GM12878 (cell line): ENCODE measurements around the gene MYLIP.

Source experiments
- CHD4 ChIP-seq: fragments of 200-600 bp; sonication (generic); IDR thresholded peaks from 2 replicates; pipeline ENCODE4 v1.6.1; 2016; ENCODE audit warnings: mild to moderate bottlenecking
- CTCF ChIP-seq, 3 experiments: IDR thresholded peaks in 2 of 3; conservative IDR thresholded peaks in 1 of 3; 2 replicates each; pipeline ENCODE4 v1.5.1; 2011; ENCODE audit warnings: low read depth in 3 of 3, low read length in 3 of 3, mild to moderate bottlenecking in 3 of 3, control low read depth in 2 of 3, moderate library complexity in 2 of 3, inconsistent platforms in 1 of 3, mixed read lengths in 1 of 3; ENCODE audit not compliant: control insufficient read depth in 2 of 3, insufficient read depth in 1 of 3; ENCODE audit errors: extremely low read depth in 1 of 3
- HDAC2 ChIP-seq: fragments of 200-600 bp; sonication (generic); IDR thresholded peaks from 2 replicates; pipeline ENCODE4 v1.6.1; 2017
- LARP7 ChIP-seq: fragments of 450-650 bp; IDR thresholded peaks from 2 replicates; pipeline ENCODE4 v1.6.1; 2017; ENCODE audit warnings: mild to moderate bottlenecking
- MAX ChIP-seq: IDR thresholded peaks from 2 replicates; pipeline ENCODE4 v1.6.1; 2012; ENCODE audit warnings: low read depth, low read length, improper control_type of control experiment
- MYC ChIP-seq: IDR thresholded peaks from 2 replicates; pipeline ENCODE4 v1.6.1; 2011; ENCODE audit warnings: mild to moderate bottlenecking, low read length, moderate library complexity, inconsistent platforms; ENCODE audit not compliant: insufficient read depth, insufficient replicate concordance, insufficient read length, severe bottlenecking
- NFYA ChIP-seq: IDR thresholded peaks from 2 replicates; pipeline ENCODE4 v1.6.1; 2011; ENCODE audit warnings: low read depth, mild to moderate bottlenecking, low read length, improper control_type of control experiment, borderline replicate concordance
- POLR2A ChIP-seq: IDR thresholded peaks from 2 replicates; pipeline ENCODE4 v1.6.1; 2011; ENCODE audit warnings: low read depth, mild to moderate bottlenecking, low read length
- PRDM15 ChIP-seq: fragments of 450-650 bp; formaldehyde crosslinking; IDR thresholded peaks from 2 replicates; pipeline ENCODE4 v1.4.0; 2020; ENCODE audit warnings: mild to moderate bottlenecking, moderate library complexity
- RAD51 ChIP-seq: fragments of 450-650 bp; IDR thresholded peaks from 2 replicates; pipeline ENCODE4 v1.6.1; 2016; ENCODE audit warnings: moderate library complexity, mild to moderate bottlenecking, inconsistent platforms
- REST ChIP-seq: IDR thresholded peaks from 2 replicates; pipeline ENCODE4 v1.6.1; 2012; ENCODE audit warnings: mild to moderate bottlenecking, low read depth, low read length
- SUZ12 ChIP-seq: fragments of 200-600 bp; sonication (generic); IDR thresholded peaks from one replicate; pipeline ENCODE4 v1.6.1; 2018; ENCODE audit warnings: antibody characterized with exemption, mild to moderate bottlenecking; ENCODE audit not compliant: unreplicated experiment
- TCF3 ChIP-seq: IDR thresholded peaks from 2 replicates; pipeline ENCODE4 v1.6.1; 2012; ENCODE audit warnings: low read depth, mild to moderate bottlenecking, low read length, borderline replicate concordance; ENCODE audit not compliant: insufficient read depth

GRCh38 chr6:16196984-16197546 lies 68.2 kb downstream of the MYLIP start:
- TF ChIP-seq REST (no peak), NFYA (no peak), HDAC2 (no peak), SUZ12 (no peak), TCF3 (no peak), CTCF (IDR thresholded peaks at IDR 0.05 in 2 of 3, conservative IDR thresholded peaks at IDR 0.05 in 1 of 3; ENCODE audit: control insufficient read depth in 2 of 3, extremely low read depth in 1 of 3, insufficient read depth in 1 of 3, low read depth in 3 of 3, low read length in 3 of 3) (no peak), POLR2A (no peak), PRDM15 (no peak), CHD4 (no peak), MAX (no peak), MYC (no peak), LARP7 (no peak), RAD51 (no peak)
